CD4-positive, alpha-beta T cell treated with Interleukin-4 for 4 hours (primary cell): ENCODE results near the gene RNASE4.

Experiments used
- DNase-seq: peaks from one replicate; pipeline ENCODE4 v3.0.0-alpha.2; 2020

RNASE4 gene

GRCh38 chr14:20748439-20748838, 64.1 kb downstream of the RNASE4 start:
- DNase-seq, result no peak

DNA sequence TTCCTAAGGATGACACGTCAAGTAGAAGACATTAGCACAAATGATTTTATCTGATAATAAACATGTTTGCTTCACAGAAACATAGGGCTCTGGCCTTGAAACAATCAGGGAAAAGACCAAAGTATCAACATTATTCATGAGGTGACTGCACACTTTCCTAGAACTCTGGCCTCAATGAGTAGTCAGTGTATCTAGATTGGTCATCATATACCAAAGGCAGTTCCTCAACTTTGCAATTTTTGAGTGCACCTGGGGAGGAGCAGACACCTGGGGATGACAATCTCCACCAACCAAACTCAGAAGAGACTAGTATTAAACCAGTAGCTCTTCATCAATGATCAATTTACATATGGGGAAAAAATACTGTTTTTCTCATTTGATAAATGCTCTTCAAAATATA, 65.8 kb downstream of the RNASE4 start:
- no peak for DNase-seq
